Cardiac muscle cell (in vitro differentiated cells and primary cell): ENCODE results near the gene ACTL8. TPM values are rescaled to one million over a fixed set of nuclear protein-coding genes. Genes with fewer than 3 reads are reported as not detected.

Experiments
- DNase-seq, 2 donors: peaks; one replicate each; pipeline versions ENCODE4 v3.0.0 to v3.0.0-alpha.2; 2010 to 2017; ENCODE audit warnings: low read depth in 1 of 2, low spot score in 1 of 2
- H3K27ac ChIP-seq: fragments of 200-600 bp; sonication (generic); 2 replicates; pipeline ENCODE4 v1.5.1; 2016
- H3K27me3 ChIP-seq: fragments of 200-600 bp; sonication (generic); 2 replicates; pipeline ENCODE4 v1.6.0; 2016; ENCODE audit warnings: control low read depth
- H3K36me3 ChIP-seq: fragments of 200-600 bp; sonication (generic); 2 replicates; pipeline ENCODE4 v1.5.1; 2016; ENCODE audit warnings: control low read depth
- H3K4me1 ChIP-seq: fragments of 200-600 bp; sonication (generic); 2 replicates; pipeline ENCODE4 v1.8.1; 2017; ENCODE audit warnings: low read depth, mild to moderate bottlenecking, mixed run types
- H3K4me3 ChIP-seq: fragments of 200-600 bp; sonication (generic); 2 replicates; pipeline ENCODE4 v1.5.1; 2016; ENCODE audit warnings: mild to moderate bottlenecking
- H3K9me3 ChIP-seq: fragments of 200-600 bp; sonication (generic); 2 replicates; pipeline ENCODE4 v1.5.1; 2017; ENCODE audit warnings: low read depth, mild to moderate bottlenecking, control low read depth
- CTCF ChIP-seq: IDR thresholded peaks from 2 replicates; pipeline ENCODE4 v1.5.1; 2012; ENCODE audit warnings: low read depth, mild to moderate bottlenecking, low read length
- polyA plus RNA-seq: library from polyadenylated mRNA; unstranded; fragments of >200 nt; fragmentation: Nextera tagmentation; extraction: Ambion mirVana; gene quantifications from 2 replicates; pipeline ENCODE4 v1.2.1, GENCODE V29; 2016
- total RNA-seq: library from RNA; depleted of rRNA; stranded (reverse); fragments of >200 nt; gene quantifications from 2 replicates; pipeline ENCODE4 v1.2.3, GENCODE V29; 2016

The ACTL8 gene
- total and polyA plus RNA-seq, 2 experiments from 2014 or later: not detected

GRCh38 chr1:17839641-17840196 lies 84.6 kb downstream of the ACTL8 start:
- no peak overlapping the region for H3K4me3 ChIP-seq
- no peak overlapping the region for H3K27ac ChIP-seq
- no peaks in the 10 kb centered on the region for H3K27me3 ChIP-seq
- H3K9me3 ChIP-seq: no peaks in the 10 kb centered on the region
- no peaks in the 10 kb centered on the region for H3K36me3 ChIP-seq
- no peak for TF ChIP-seq CTCF
- no peaks in the 10 kb centered on the region for H3K4me1 ChIP-seq
- no peak for DNase-seq

- Histone ChIP-seq H3K4me3 (no peak overlapping the region), H3K4me1 (no peaks in the 10 kb centered on the region), H3K27me3 (no peaks in the 10 kb centered on the region), H3K9me3 (no peaks in the 10 kb centered on the region), H3K27ac (no peak overlapping the region), H3K36me3 (no peaks in the 10 kb centered on the region)
- DNase-seq: no peak
- no peak for TF ChIP-seq CTCF
Observed at GRCh38 chr1:17841944-17842343, 86.8 kb downstream of the ACTL8 start.

GRCh38 chr1:17842686-17843085 lies 87.6 kb downstream of the ACTL8 start:
- no peak for DNase-seq
- H3K9me3 ChIP-seq: no peaks in the 10 kb centered on the region

GRCh38 chr1:17844185-17844826 lies 89.2 kb downstream of the ACTL8 start:
- no peak overlapping the region for H3K27ac ChIP-seq
- H3K36me3 ChIP-seq: no peaks in the 10 kb centered on the region
- DNase-seq: no peak
- H3K4me1 ChIP-seq: no peaks in the 10 kb centered on the region
- no peaks in the 10 kb centered on the region for H3K9me3 ChIP-seq
- no peaks in the 10 kb centered on the region for H3K27me3 ChIP-seq
- no peak overlapping the region for H3K4me3 ChIP-seq
- no peak for TF ChIP-seq CTCF

More at GRCh38 chr1:17842686-17843085, 87.6 kb downstream of the ACTL8 start:
- no peak overlapping the region for H3K4me3 ChIP-seq
- no peak overlapping the region for H3K27ac ChIP-seq
- TF ChIP-seq CTCF: no peak
- no peaks in the 10 kb centered on the region for H3K27me3 ChIP-seq
- no peaks in the 10 kb centered on the region for H3K4me1 ChIP-seq
- no peaks in the 10 kb centered on the region for H3K36me3 ChIP-seq

GRCh38 chr1:17845583-17845982 lies 90.5 kb downstream of the ACTL8 start:
- Histone ChIP-seq H3K9me3 (no peaks in the 10 kb centered on the region), H3K36me3 (no peaks in the 10 kb centered on the region), H3K4me1 (no peaks in the 10 kb centered on the region), H3K4me3 (no peak overlapping the region), H3K27me3 (no peaks in the 10 kb centered on the region), H3K27ac (no peak overlapping the region)
- TF ChIP-seq CTCF: no peak
- DNase-seq: no peak
